GM23248 (cell line): ENCODE results near the gene ADK.

Experiments
- EZH2 ChIP-seq: fragments of 200-600 bp; sonication (generic); IDR thresholded peaks from 2 replicates; pipeline ENCODE4 v1.6.1; 2018; ENCODE audit warnings: antibody characterized with exemption, mild to moderate bottlenecking; ENCODE audit not compliant: insufficient read depth, poor library complexity, severe bottlenecking
- EZH2phosphoT487 ChIP-seq: fragments of 200-600 bp; sonication (generic); IDR thresholded peaks from 2 replicates; pipeline ENCODE4 v1.6.1; 2018; ENCODE audit warnings: antibody characterized with exemption, moderate library complexity, mild to moderate bottlenecking, low read depth; ENCODE audit not compliant: insufficient read depth

- TF ChIP-seq EZH2phosphoT487 (no peak), EZH2 (no peak)
Measured at GRCh38 chr10:74681917-74682627, 531.1 kb downstream of the ADK start.
